ENCODE results near the gene SLC2A5.

Gene SLC2A5

GRCh38 chr1:9047019-9047418, 22.4 kb downstream of the SLC2A5 start:
- in situ Hi-C loops (cut with HindIII; ENCODE audit: low pct_ligation_motif_present, low sequenced_read_pairs): no loop called here
- DNase-seq: no peak
- no peak for TF ChIP-seq CTCF (IDR thresholded peaks at IDR 0.05; ENCODE audit: low read depth, low read length, missing control alignments)
- Histone ChIP-seq H3K36me3 (replicated peaks) (no peaks in the 10 kb centered on the region), H3K27ac (no peak overlapping the region), H3K4me3 (ENCODE audit: low read depth, low read length) (no peak overlapping the region), H3K27me3 (replicated peaks) (peaks cover 2% of the 10 kb centered on the region)

GRCh38 chr1:9045861-9046510, 23.4 kb downstream of the SLC2A5 start:
- Histone ChIP-seq H3K27ac (no peak overlapping the region), H3K4me3 (ENCODE audit: low read depth, low read length) (no peak overlapping the region), H3K36me3 (replicated peaks) (no peaks in the 10 kb centered on the region), H3K27me3 (replicated peaks) (peaks cover 2% of the 10 kb centered on the region)
- no peak for TF ChIP-seq CTCF (IDR thresholded peaks at IDR 0.05; ENCODE audit: low read depth, low read length, missing control alignments)
- in situ Hi-C loops (cut with HindIII; ENCODE audit: low pct_ligation_motif_present, low sequenced_read_pairs): no loop called here
- no peak for DNase-seq

- in situ Hi-C loops (cut with HindIII; ENCODE audit: low pct_ligation_motif_present, low sequenced_read_pairs): no loop called here
- Histone ChIP-seq H3K27ac (no peak overlapping the region), H3K4me3 (ENCODE audit: low read depth, low read length) (no peak overlapping the region), H3K27me3 (replicated peaks) (peaks cover 12% of the 10 kb centered on the region), H3K36me3 (replicated peaks) (no peaks in the 10 kb centered on the region)
- DNase-seq: no peak
- no peak for TF ChIP-seq CTCF (IDR thresholded peaks at IDR 0.05; ENCODE audit: low read depth, low read length, missing control alignments)
Measured at GRCh38 chr1:9044236-9044635, 25.2 kb downstream of the SLC2A5 start.

- in situ Hi-C loops (cut with HindIII; ENCODE audit: low pct_ligation_motif_present, low sequenced_read_pairs): no loop called here
- peaks cover 20% of the 10 kb centered on the region for H3K27me3 ChIP-seq (replicated peaks)
- TF ChIP-seq CTCF (IDR thresholded peaks at IDR 0.05; ENCODE audit: low read depth, low read length, missing control alignments): no peak
- H3K27ac ChIP-seq: no peak overlapping the region
- no peak for DNase-seq
- no peaks in the 10 kb centered on the region for H3K36me3 ChIP-seq (replicated peaks)
- H3K4me3 ChIP-seq (ENCODE audit: low read depth, low read length): no peak overlapping the region
Measured at GRCh38 chr1:9042272-9042671, 27.2 kb downstream of the SLC2A5 start.

GRCh38 chr1:9041116-9041779, 28.2 kb downstream of the SLC2A5 start:
- Histone ChIP-seq H3K27me3 (replicated peaks) (peaks cover 20% of the 10 kb centered on the region), H3K36me3 (replicated peaks) (no peaks in the 10 kb centered on the region), H3K27ac (no peak overlapping the region), H3K4me3 (ENCODE audit: low read depth, low read length) (no peak overlapping the region)
- no peak for DNase-seq
- in situ Hi-C loops (cut with HindIII; ENCODE audit: low pct_ligation_motif_present, low sequenced_read_pairs): no loop called here
- TF ChIP-seq CTCF (IDR thresholded peaks at IDR 0.05; ENCODE audit: low read depth, low read length, missing control alignments): no peak

- no peak overlapping the region for H3K27ac ChIP-seq
- peaks cover 20% of the 10 kb centered on the region for H3K27me3 ChIP-seq (replicated peaks)
- DNase-seq: no peak
- in situ Hi-C loops (cut with HindIII; ENCODE audit: low pct_ligation_motif_present, low sequenced_read_pairs): no loop called here
- no peaks in the 10 kb centered on the region for H3K36me3 ChIP-seq (replicated peaks)
- TF ChIP-seq CTCF (IDR thresholded peaks at IDR 0.05; ENCODE audit: low read depth, low read length, missing control alignments): no peak
- H3K4me3 ChIP-seq (ENCODE audit: low read depth, low read length): no peak overlapping the region
Measured at GRCh38 chr1:9040659-9041030, 28.8 kb downstream of the SLC2A5 start.

Measured in brain microvascular endothelial cell (primary cell).